Stimulated activated naive B cell treated with anti-CD40 and anti-IgM and Interleukin-4, amounts not matched to agents 10 μg/mL and 1 μg/mL and 100 μg/mL, for 72 hours (primary cell): ENCODE results near the gene CAMKMT.

Experiments used
- ATAC-seq, 2 donors: fragments of 150-1000 bp; cut with Tn5 transposase; replicated peaks; 2 replicates each; pipeline ENCODE4 v1.10.0; 2021; ENCODE audit warnings: moderate library complexity in 1 of 2
- DNase-seq: peaks from one replicate; pipeline ENCODE4 v3.0.0; 2021
- H3K27ac Mint-ChIP-seq: one replicate; pipeline ENCODE4 v1.8.0; 2022; ENCODE audit warnings: mild to moderate bottlenecking, mixed read lengths
- H3K27me3 Mint-ChIP-seq, 2 donors: one replicate each; pipeline ENCODE4 v1.8.0; 2022; ENCODE audit warnings: mixed read lengths in 2 of 2
- H3K36me3 Mint-ChIP-seq, 2 donors: one replicate each; pipeline ENCODE4 v1.8.0; 2022; ENCODE audit warnings: mixed read lengths in 2 of 2, mild to moderate bottlenecking in 1 of 2
- H3K4me1 Mint-ChIP-seq, 2 donors: one replicate each; pipeline ENCODE4 v1.8.0; 2022; ENCODE audit warnings: mixed read lengths in 2 of 2, mild to moderate bottlenecking in 1 of 2
- H3K4me3 Mint-ChIP-seq, 2 donors: one replicate each; pipeline ENCODE4 v1.8.0; 2022; ENCODE audit warnings: mild to moderate bottlenecking in 2 of 2, mixed read lengths in 2 of 2, moderate library complexity in 1 of 2
- H3K9me3 Mint-ChIP-seq, 2 donors: one replicate each; pipeline ENCODE4 v1.8.0; 2022; ENCODE audit warnings: mixed read lengths in 2 of 2, mild to moderate bottlenecking in 1 of 2

CAMKMT gene

GRCh38 chr2:44758591-44758990 is 396.8 kb downstream of the CAMKMT start:
- Mint-ChIP-seq H3K27ac (no peak overlapping the region), H3K36me3 (peaks cover 2 to 7% of the 10 kb centered on the region in 2 donors), H3K4me1 (peaks cover 12 to 27% of the 10 kb centered on the region in 2 donors), H3K9me3 (no peaks in the 10 kb centered on the region), H3K27me3 (no peaks in the 10 kb centered on the region), H3K4me3 (no peak overlapping the region)
- no peak for ATAC-seq
- DNase-seq: no peak

GRCh38 chr2:44759823-44760222 is 398.1 kb downstream of the CAMKMT start:
- DNase-seq (no peak), ATAC-seq (no peak)
- H3K4me3 Mint-ChIP-seq: no peak overlapping the region
- no peak overlapping the region for H3K27ac Mint-ChIP-seq
- peaks cover 2 to 7% of the 10 kb centered on the region in 2 donors for H3K36me3 Mint-ChIP-seq
- H3K27me3 Mint-ChIP-seq: peaks cover 0 to 3% of the 10 kb centered on the region in 2 donors
- peaks cover 12 to 26% of the 10 kb centered on the region in 2 donors for H3K4me1 Mint-ChIP-seq
- no peaks in the 10 kb centered on the region for H3K9me3 Mint-ChIP-seq

GRCh38 chr2:44763275-44763782 is 401.6 kb downstream of the CAMKMT start:
- Mint-ChIP-seq H3K36me3 (peaks cover 2 to 7% of the 10 kb centered on the region in 2 donors), H3K27me3 (peaks cover 9 to 10% of the 10 kb centered on the region in 2 donors), H3K27ac (no peak overlapping the region), H3K9me3 (no peaks in the 10 kb centered on the region), H3K4me3 (no peak overlapping the region), H3K4me1 (peaks cover 12 to 32% of the 10 kb centered on the region in 2 donors)
- ATAC-seq (no peak), DNase-seq (no peak)

GRCh38 chr2:44766220-44766619 is 404.5 kb downstream of the CAMKMT start:
- Mint-ChIP-seq H3K36me3 (peaks cover 0 to 7% of the 10 kb centered on the region in 2 donors), H3K4me3 (no peak overlapping the region), H3K9me3 (no peaks in the 10 kb centered on the region), H3K27ac (no peak overlapping the region), H3K4me1 (peaks cover 11 to 25% of the 10 kb centered on the region in 2 donors), H3K27me3 (peaks cover 16 to 17% of the 10 kb centered on the region in 2 donors)
- DNase-seq (no peak), ATAC-seq (no peak)

GRCh38 chr2:44766777-44767176 is 405.0 kb downstream of the CAMKMT start:
- Mint-ChIP-seq H3K36me3 (peaks cover 0 to 7% of the 10 kb centered on the region in 2 donors), H3K27me3 (peaks cover 16 to 17% of the 10 kb centered on the region in 2 donors), H3K9me3 (no peaks in the 10 kb centered on the region), H3K27ac (no peak overlapping the region), H3K4me3 (no peak overlapping the region), H3K4me1 (peaks cover 7 to 19% of the 10 kb centered on the region in 2 donors)
- DNase-seq (no peak), ATAC-seq (no peak)

- H3K27ac Mint-ChIP-seq: no peak overlapping the region
- peaks cover 6 to 13% of the 10 kb centered on the region in 2 donors for H3K36me3 Mint-ChIP-seq
- DNase-seq (no peak), ATAC-seq (no peak)
- H3K4me1 Mint-ChIP-seq: peaks cover 3 to 14% of the 10 kb centered on the region in 2 donors
- H3K27me3 Mint-ChIP-seq: peaks cover 17 to 21% of the 10 kb centered on the region in 2 donors
- no peaks in the 10 kb centered on the region for H3K9me3 Mint-ChIP-seq
- no peak overlapping the region for H3K4me3 Mint-ChIP-seq
These were observed 405.9 kb downstream of the CAMKMT start for GRCh38 chr2:44767691-44768090.

GRCh38 chr2:44768438-44769236 is 406.9 kb downstream of the CAMKMT start:
- Mint-ChIP-seq H3K27me3 (peaks cover 17 to 21% of the 10 kb centered on the region in 2 donors), H3K4me1 (peaks cover 3 to 14% of the 10 kb centered on the region in 2 donors), H3K27ac (peak overlapping the region; percentile 51), H3K9me3 (no peaks in the 10 kb centered on the region), H3K36me3 (peaks cover 6 to 11% of the 10 kb centered on the region in 2 donors), H3K4me3 (peak overlapping the region; percentile 46 to 78)
- DNase-seq (no peak), ATAC-seq (no peak)

- Mint-ChIP-seq H3K9me3 (no peaks in the 10 kb centered on the region), H3K27ac (peak overlapping the region; percentile 25), H3K36me3 (peaks cover 6 to 11% of the 10 kb centered on the region in 2 donors), H3K4me3 (no peak overlapping the region), H3K4me1 (peaks cover 3 to 14% of the 10 kb centered on the region in 2 donors), H3K27me3 (peaks cover 17 to 18% of the 10 kb centered on the region in 2 donors)
- ATAC-seq: no peak
- DNase-seq: no peak
These were observed 407.7 kb downstream of the CAMKMT start for GRCh38 chr2:44769349-44770011.

GRCh38 chr2:44770221-44771195 is 408.8 kb downstream of the CAMKMT start:
- no peak overlapping the region for H3K4me3 Mint-ChIP-seq
- H3K27me3 Mint-ChIP-seq: peaks cover 17 to 18% of the 10 kb centered on the region in 2 donors
- ATAC-seq: no peak
- H3K9me3 Mint-ChIP-seq: no peaks in the 10 kb centered on the region
- peaks cover 6 to 11% of the 10 kb centered on the region in 2 donors for H3K36me3 Mint-ChIP-seq
- peaks cover 3 to 14% of the 10 kb centered on the region in 2 donors for H3K4me1 Mint-ChIP-seq
- no peak overlapping the region for H3K27ac Mint-ChIP-seq
- DNase-seq: no peak

GRCh38 chr2:44771522-44771921 is 409.8 kb downstream of the CAMKMT start:
- Mint-ChIP-seq H3K27ac (no peak overlapping the region), H3K4me1 (peaks cover 3 to 14% of the 10 kb centered on the region in 2 donors), H3K4me3 (no peak overlapping the region), H3K27me3 (peaks cover 17 to 18% of the 10 kb centered on the region in 2 donors), H3K9me3 (no peaks in the 10 kb centered on the region), H3K36me3 (peaks cover 6 to 11% of the 10 kb centered on the region in 2 donors)
- ATAC-seq (no peak), DNase-seq (no peak)

- H3K36me3 Mint-ChIP-seq: peaks cover 6 to 11% of the 10 kb centered on the region in 2 donors
- ATAC-seq (no peak), DNase-seq (no peak)
- no peak overlapping the region for H3K4me3 Mint-ChIP-seq
- H3K27me3 Mint-ChIP-seq: peaks cover 17 to 18% of the 10 kb centered on the region in 2 donors
- peaks cover 3 to 14% of the 10 kb centered on the region in 2 donors for H3K4me1 Mint-ChIP-seq
- no peaks in the 10 kb centered on the region for H3K9me3 Mint-ChIP-seq
- H3K27ac Mint-ChIP-seq: no peak overlapping the region
These were observed 410.4 kb downstream of the CAMKMT start for GRCh38 chr2:44772131-44772530.

- H3K4me3 Mint-ChIP-seq: no peak overlapping the region
- peaks cover 14 to 16% of the 10 kb centered on the region in 2 donors for H3K27me3 Mint-ChIP-seq
These were observed 411.1 kb downstream of the CAMKMT start for GRCh38 chr2:44772669-44773378.

GRCh38 chr2:44774826-44775492 is 413.2 kb downstream of the CAMKMT start:
- Mint-ChIP-seq H3K9me3 (no peaks in the 10 kb centered on the region), H3K36me3 (peaks cover 6 to 7% of the 10 kb centered on the region in 2 donors), H3K4me1 (peaks cover 23 to 29% of the 10 kb centered on the region in 2 donors), H3K27me3 (peaks cover 0 to 5% of the 10 kb centered on the region in 2 donors), H3K27ac (no peak overlapping the region), H3K4me3 (no peak overlapping the region)
- ATAC-seq: no peak
- no peak for DNase-seq

More at GRCh38 chr2:44772669-44773378, 411.1 kb downstream of the CAMKMT start:
- DNase-seq: no peak
- Mint-ChIP-seq H3K27ac (no peak overlapping the region), H3K4me1 (peaks cover 8 to 20% of the 10 kb centered on the region in 2 donors), H3K36me3 (peaks cover 6 to 11% of the 10 kb centered on the region in 2 donors), H3K9me3 (no peaks in the 10 kb centered on the region)
- ATAC-seq: no peak
